ENCODE data around the gene STK32C.
"Not testable (repeated sequence)": the region's sequence is repeated elsewhere in the genome, so short reads cannot be mapped to it uniquely, and the experiment has no call there.

STK32C gene

DNA sequence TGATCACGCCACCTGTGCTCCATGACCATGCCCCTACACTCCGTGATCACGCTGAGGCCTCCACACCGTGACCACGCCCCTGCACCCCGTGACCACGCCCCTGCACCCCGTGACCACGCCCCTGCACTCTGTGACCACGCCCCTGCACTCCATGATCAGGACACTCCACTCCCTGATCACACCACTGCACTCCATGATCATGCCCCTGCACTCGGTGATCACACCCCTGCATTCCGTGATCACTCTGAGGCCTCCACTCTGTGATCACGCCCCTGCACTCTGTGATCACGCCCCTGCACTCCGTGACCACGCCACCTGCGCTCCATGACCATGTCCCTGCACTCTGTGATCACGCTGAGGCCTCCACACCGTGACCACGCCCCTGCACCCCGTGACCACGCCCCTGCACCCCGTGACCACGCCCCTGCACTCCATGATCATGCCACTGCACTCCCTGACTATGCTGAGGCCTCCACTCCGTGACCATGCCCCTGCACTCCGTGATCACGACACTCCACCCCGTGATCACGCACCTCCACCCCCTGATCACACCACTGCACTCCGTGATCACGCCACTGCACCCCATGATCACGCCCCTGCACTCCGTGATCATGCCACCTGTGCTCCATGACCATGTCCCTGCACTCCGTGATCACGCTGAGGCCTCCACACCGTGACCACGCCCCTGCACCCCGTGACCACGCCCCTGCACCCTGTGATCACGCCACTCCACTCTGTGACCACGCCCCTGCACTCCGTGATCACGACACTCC lies 27.7 kb downstream of the STK32C start:
- no peak for DNase-seq

GRCh38 chr10:132277311-132277741 lies 30.4 kb downstream of the STK32C start:
- no peak for DNase-seq

DNA sequence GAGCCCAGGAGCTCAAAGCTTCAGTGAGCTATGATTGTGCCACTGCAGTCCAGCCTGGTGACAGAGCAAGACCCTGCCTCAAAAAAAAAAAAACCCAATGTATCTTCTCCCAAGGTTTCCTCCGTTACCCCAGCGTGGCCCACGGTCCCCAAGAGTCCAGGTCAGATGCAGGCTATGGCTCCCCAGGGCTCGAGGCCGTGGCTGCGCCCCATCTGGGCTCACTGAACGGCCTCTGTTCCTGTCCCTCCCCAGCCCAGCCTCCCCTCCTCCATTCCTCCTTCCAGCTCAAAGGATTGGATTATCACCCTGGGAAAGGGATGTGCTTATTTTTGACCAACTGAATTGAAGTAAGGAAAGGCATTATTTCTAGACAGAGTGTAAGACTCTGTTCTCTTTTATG lies 31.0 kb downstream of the STK32C start:
- DNase-seq = no peak

- DNase-seq = no peak
Measured at GRCh38 chr10:132276179-132276675, 31.5 kb downstream of the STK32C start.

- no peak for DNase-seq
Measured at GRCh38 chr10:132275426-132276178, 32.1 kb downstream of the STK32C start.

DNA sequence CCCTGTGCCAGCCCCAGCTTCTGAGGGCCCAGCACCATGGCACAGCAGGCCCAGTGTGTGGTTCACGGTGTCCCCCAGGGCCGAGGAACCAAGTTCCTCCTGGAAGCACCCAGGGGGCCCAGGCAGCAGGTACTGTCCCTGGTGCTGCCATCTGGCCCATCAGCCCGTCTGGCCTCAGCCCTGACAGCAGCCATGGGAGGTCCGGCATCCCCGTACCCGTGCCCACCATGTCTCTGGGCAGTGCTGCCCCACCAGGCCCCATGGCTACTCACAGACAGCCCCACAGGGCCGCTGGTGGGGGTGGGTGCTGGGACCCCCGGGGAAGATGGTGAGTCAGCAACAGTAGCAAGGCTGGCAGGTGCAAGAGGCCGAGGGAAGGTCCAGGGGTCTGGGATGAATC lies 32.8 kb downstream of the STK32C start:
- DNase-seq = no peak

DNA sequence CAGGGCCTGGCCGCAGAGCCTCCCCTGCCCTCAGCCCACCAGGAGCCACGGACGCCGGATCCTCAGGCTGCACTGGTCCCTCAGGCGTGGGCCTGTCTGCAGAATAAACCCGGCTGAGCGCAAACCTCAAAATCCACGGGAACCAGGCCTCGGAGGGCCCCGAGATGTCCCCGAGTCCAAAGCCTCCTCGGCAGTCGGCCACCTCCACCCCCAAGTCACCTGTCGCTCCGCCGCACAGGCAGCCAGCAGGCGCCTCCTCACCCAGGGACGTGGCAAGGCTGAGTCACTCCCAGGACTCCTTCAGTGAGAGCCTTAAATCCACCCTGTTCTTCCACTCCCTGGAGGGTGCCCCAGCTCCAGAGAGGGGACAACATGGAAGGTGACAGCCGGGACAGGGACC lies 33.2 kb downstream of the STK32C start:
- no peak for DNase-seq

DNA sequence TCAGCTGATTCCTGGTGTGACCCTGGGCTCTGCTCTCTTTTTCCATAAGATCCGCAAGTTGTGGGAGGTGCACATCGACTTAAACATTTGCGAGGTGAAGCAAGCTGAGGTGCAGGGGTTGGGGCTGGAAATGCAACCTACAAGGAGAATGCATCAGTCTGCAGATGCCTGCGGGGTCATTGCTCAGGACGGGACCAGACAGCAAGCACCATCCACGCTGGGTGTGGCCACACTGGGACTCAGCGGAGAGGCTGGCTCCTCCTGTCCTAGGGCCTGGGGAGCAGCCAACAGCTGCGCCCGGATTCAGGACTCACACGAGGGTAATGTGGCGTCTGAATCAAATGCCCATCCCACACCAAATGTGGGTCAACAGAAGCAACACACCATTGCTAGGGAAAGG lies 33.8 kb downstream of the STK32C start:
- no peak for DNase-seq

GRCh38 chr10:132273304-132273944 lies 34.3 kb downstream of the STK32C start:
- no peak for DNase-seq

DNA sequence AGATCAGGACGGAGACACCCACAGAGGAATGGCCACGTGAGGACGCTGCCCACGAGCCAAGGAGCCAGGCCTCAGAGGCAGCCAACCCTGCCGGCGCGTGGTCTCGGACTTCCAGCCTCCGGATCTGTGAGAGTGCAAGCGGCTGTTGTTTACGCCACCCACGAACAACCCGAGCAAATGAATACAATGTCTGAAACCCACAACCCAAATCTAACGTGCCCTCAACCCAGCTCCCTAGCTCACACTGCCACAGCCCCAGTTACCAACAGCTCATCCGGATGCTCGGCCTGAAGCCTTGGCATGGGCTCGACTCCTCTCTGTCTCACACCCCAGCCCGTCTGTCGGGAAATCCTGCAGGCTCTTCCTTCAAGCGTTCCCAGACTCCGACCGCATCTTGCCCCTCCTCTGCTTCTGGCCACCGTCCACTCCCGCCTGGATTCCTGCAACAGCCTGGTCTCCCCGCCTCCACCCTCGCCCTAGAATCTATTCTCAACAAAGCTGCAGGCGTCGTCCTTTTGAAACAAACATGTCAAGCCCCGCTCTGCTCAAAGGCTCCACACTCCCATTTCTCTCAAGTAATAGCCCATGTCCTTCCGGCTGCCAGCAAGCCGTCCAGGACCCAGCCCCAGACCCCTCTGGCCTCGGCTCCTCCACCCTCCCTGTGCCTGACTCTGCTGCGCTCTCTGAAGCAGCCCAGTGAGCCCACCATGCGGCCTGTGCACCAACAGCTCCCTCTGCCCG lies 35.3 kb downstream of the STK32C start:
- DNase-seq = no peak

- no peak for DNase-seq
Measured at GRCh38 chr10:132271458-132272230, 36.1 kb downstream of the STK32C start.

DNA sequence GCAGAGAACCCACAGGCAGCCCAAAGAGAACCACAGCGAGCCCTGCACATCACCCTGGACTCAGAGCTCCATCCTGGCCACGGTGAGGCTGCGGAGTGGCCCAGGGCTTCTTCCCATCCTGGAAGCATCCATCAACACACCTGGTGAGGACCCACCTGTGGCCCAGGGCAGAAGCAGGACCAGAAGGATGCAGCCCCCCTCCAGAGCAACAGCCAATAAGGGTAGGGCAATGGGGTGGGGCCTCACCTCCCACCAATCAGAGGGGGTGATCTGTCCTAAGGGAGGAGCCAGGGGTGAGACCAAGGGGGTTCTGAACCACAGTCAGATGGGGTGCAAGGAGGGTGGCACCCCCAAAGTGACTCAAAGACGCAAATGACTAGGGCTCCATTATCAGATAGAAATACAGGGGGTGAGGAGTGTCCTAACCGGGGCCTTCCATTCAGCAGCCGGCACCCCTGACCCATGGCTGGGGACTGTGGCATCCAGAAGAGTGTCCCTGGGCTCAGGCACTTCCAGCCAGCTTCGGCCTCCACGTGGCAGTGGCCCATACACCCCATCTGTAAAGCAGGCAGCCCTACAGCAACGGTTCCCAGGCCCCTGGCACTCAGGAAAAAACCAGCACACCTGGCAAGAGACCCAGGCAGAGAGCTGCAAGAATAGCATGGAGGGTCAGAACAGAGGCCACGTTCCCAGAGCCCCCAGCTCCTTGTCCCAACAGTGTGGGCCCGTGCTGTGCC lies 36.9 kb downstream of the STK32C start:
- DNase-seq = no peak

DNA sequence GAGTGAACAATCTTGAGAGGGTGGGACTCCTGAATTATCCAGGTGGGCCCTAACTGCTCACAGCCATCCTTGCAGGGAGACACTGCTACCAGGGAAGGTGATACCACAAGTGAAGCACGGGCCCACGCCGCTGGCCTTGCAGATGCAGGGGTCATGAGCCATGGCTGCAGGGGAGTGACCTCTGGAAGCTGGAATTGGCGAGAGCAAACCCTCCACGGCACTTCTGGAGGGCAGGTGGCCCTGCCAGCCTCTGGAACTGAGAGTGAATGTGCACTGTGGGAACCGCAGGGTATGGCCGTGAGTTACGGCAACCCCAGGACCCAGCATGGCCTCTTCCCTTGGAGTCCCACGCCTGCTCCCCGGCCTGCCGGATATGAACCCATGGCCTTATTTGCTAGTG lies 37.5 kb downstream of the STK32C start:
- no peak for DNase-seq

- no peak for DNase-seq
Measured at GRCh38 chr10:132269266-132270230, 38.2 kb downstream of the STK32C start.

- not testable (repeated sequence) for DNase-seq
Measured at GRCh38 chr10:132267916-132268315, 39.8 kb downstream of the STK32C start.

- no peak for DNase-seq
Measured at GRCh38 chr10:132266594-132267161, 41.1 kb downstream of the STK32C start.

DNA sequence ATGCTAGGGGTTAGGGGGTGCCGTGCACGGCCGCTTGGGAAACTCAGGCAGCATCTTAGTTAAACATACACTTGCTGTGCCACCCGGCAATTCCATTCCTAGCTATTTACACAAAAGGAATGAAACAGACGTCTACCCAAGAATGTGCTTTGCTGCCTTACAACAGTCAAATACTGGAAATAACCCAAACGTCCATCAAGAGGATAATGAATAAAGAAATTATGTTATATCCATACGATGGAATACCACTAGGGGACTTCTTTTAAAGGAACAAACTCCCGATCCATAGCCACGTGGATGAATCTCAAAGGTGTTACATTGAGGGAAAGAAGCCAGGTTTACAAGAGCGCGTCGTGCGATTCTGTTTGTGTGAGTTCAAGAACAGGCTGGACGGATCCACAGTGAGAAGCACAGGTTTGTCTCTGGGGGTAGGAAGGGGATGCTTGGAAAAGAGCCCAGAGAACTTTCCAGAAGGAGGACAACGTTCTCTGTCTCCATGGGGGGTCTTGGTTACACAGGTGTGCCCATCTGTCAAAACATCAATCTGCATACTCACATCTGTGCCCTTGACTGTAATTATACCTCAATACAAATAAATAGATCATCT lies 41.8 kb downstream of the STK32C start:
- DNase-seq = peak in 1 of 2 experiments; percentile 5

GRCh38 chr10:132264966-132265889 lies 42.5 kb downstream of the STK32C start:
- peak in 1 of 2 experiments; percentile 19 for DNase-seq

Data from NCI-H524 (cell line).